HEK293 (cell line): Measurements from ENCODE around the gene DNM1L.

Experiments
- EGR2 ChIP-seq: fragments of 450-650 bp; formaldehyde crosslinking; IDR thresholded peaks from 2 replicates; pipeline ENCODE4 v1.5.1; 2016; ENCODE audit warnings: low read depth, missing biosample characterization, missing genetic modification characterization
- GFI1B ChIP-seq: fragments of 450-650 bp; formaldehyde crosslinking; IDR thresholded peaks from 2 replicates; pipeline ENCODE4 v1.5.1; 2016; ENCODE audit warnings: missing biosample characterization, missing genetic modification characterization
- MZF1 ChIP-seq: fragments of 450-650 bp; formaldehyde crosslinking; IDR thresholded peaks from 2 replicates; pipeline ENCODE4 v1.5.1; 2017; ENCODE audit warnings: missing biosample characterization, missing genetic modification characterization, borderline replicate concordance
- OSR2 ChIP-seq: fragments of 450-650 bp; formaldehyde crosslinking; IDR thresholded peaks from 2 replicates; pipeline ENCODE4 v1.5.1; 2016; ENCODE audit warnings: missing biosample characterization, missing genetic modification characterization
- ZIC2 ChIP-seq: fragments of 450-650 bp; formaldehyde crosslinking; IDR thresholded peaks from 2 replicates; pipeline ENCODE4 v1.5.1; 2016; ENCODE audit warnings: missing biosample characterization, missing genetic modification characterization
- ZNF221 ChIP-seq: fragments of 450-650 bp; formaldehyde crosslinking; IDR thresholded peaks from 2 replicates; pipeline ENCODE4 v1.5.1; 2017; ENCODE audit warnings: missing biosample characterization, missing genetic modification characterization, borderline replicate concordance
- ZNF311 ChIP-seq: fragments of 450-650 bp; formaldehyde crosslinking; IDR thresholded peaks from 2 replicates; pipeline ENCODE4 v1.5.1; 2017; ENCODE audit warnings: missing biosample characterization, missing genetic modification characterization, borderline replicate concordance
- ZNF530 ChIP-seq: fragments of 450-650 bp; formaldehyde crosslinking; IDR thresholded peaks from 2 replicates; pipeline ENCODE4 v1.5.1; 2016; ENCODE audit warnings: low read depth, missing biosample characterization, missing genetic modification characterization
- ZNF571 ChIP-seq: fragments of 450-650 bp; formaldehyde crosslinking; IDR thresholded peaks from 2 replicates; pipeline ENCODE4 v1.5.0; 2017; ENCODE audit warnings: missing biosample characterization, missing genetic modification characterization
- ZNF658 ChIP-seq: fragments of 450-650 bp; formaldehyde crosslinking; IDR thresholded peaks from 2 replicates; pipeline ENCODE4; 2016; ENCODE audit warnings: missing biosample characterization, missing genetic modification characterization
- TF ChIP-seq, protein P1 (sequence below): fragments of 450-650 bp; formaldehyde crosslinking; IDR thresholded peaks from 2 replicates; pipeline ENCODE4 v1.5.1; 2016; ENCODE audit warnings: missing biosample characterization, missing genetic modification characterization, borderline replicate concordance
- TF ChIP-seq, protein P2 (sequence below): fragments of 450-650 bp; formaldehyde crosslinking; IDR thresholded peaks from 2 replicates; pipeline ENCODE4 v1.5.1; 2017; ENCODE audit warnings: missing biosample characterization, missing genetic modification characterization
- TF ChIP-seq, protein P3 (sequence below): fragments of 450-650 bp; formaldehyde crosslinking; IDR thresholded peaks from 2 replicates; pipeline ENCODE4 v1.5.1; 2016; ENCODE audit warnings: missing biosample characterization, missing genetic modification characterization
- TF ChIP-seq, protein P4 (sequence below): fragments of 450-650 bp; formaldehyde crosslinking; IDR thresholded peaks from 2 replicates; pipeline ENCODE4 v1.5.1; 2016; ENCODE audit warnings: missing biosample characterization, missing genetic modification characterization
- TF ChIP-seq, protein P5 (sequence below): fragments of 450-650 bp; formaldehyde crosslinking; IDR thresholded peaks from 2 replicates; pipeline ENCODE4 v1.5.1; 2017; ENCODE audit warnings: missing biosample characterization, missing genetic modification characterization
- TF ChIP-seq, protein P6 (sequence below): fragments of 450-650 bp; formaldehyde crosslinking; IDR thresholded peaks from 2 replicates; pipeline ENCODE4 v1.5.1; 2016; ENCODE audit warnings: missing biosample characterization, missing genetic modification characterization, borderline replicate concordance
- TF ChIP-seq, protein P7 (sequence below): fragments of 450-650 bp; formaldehyde crosslinking; IDR thresholded peaks from 2 replicates; pipeline ENCODE4 v1.5.1; 2016; ENCODE audit warnings: missing biosample characterization, missing genetic modification characterization
- TF ChIP-seq, protein P8 (sequence below): fragments of 450-650 bp; formaldehyde crosslinking; IDR thresholded peaks from 2 replicates; pipeline ENCODE4 v1.5.1; 2016; ENCODE audit warnings: missing biosample characterization, missing genetic modification characterization

DNM1L gene

DNA sequence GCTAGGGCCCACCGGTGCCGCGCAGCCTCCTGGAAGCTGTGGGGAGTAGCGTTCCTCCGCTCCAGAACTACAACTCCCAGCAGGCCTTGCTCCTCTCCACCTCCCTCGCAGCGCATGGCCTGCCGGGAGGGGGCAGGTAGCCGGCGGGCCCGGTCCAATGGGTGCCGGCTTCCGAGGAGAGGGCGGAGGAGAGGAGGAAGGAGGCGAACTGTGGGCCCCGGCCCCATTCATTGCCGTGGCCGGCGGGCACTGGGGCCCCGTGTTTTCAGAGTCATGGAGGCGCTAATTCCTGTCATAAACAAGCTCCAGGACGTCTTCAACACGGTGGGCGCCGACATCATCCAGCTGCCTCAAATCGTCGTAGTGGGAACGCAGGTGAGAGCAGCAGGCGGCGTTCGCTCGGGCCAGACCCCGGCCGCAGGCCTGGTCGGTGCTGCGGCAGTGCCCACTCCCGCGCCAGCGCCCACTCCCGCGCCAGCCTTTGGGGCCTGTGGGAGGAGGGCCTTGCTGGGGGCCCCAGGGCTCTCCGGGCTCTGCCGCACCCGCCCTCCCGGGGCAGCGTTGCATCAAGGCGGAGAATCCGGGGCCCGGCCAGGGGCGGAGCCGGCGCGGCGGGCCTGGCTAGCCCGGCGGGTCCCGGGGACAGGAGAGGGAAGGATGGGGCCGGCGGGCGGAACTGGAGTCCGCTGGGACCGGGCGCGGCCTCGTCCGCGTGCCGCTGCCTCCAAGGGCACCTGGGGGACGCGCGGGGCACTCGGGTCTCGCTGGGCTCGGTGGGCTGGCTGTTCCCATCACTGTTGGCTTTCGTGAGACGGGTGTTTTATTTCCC lies at the start of gene DNM1L (continued):
- TF ChIP-seq, protein P1, sequence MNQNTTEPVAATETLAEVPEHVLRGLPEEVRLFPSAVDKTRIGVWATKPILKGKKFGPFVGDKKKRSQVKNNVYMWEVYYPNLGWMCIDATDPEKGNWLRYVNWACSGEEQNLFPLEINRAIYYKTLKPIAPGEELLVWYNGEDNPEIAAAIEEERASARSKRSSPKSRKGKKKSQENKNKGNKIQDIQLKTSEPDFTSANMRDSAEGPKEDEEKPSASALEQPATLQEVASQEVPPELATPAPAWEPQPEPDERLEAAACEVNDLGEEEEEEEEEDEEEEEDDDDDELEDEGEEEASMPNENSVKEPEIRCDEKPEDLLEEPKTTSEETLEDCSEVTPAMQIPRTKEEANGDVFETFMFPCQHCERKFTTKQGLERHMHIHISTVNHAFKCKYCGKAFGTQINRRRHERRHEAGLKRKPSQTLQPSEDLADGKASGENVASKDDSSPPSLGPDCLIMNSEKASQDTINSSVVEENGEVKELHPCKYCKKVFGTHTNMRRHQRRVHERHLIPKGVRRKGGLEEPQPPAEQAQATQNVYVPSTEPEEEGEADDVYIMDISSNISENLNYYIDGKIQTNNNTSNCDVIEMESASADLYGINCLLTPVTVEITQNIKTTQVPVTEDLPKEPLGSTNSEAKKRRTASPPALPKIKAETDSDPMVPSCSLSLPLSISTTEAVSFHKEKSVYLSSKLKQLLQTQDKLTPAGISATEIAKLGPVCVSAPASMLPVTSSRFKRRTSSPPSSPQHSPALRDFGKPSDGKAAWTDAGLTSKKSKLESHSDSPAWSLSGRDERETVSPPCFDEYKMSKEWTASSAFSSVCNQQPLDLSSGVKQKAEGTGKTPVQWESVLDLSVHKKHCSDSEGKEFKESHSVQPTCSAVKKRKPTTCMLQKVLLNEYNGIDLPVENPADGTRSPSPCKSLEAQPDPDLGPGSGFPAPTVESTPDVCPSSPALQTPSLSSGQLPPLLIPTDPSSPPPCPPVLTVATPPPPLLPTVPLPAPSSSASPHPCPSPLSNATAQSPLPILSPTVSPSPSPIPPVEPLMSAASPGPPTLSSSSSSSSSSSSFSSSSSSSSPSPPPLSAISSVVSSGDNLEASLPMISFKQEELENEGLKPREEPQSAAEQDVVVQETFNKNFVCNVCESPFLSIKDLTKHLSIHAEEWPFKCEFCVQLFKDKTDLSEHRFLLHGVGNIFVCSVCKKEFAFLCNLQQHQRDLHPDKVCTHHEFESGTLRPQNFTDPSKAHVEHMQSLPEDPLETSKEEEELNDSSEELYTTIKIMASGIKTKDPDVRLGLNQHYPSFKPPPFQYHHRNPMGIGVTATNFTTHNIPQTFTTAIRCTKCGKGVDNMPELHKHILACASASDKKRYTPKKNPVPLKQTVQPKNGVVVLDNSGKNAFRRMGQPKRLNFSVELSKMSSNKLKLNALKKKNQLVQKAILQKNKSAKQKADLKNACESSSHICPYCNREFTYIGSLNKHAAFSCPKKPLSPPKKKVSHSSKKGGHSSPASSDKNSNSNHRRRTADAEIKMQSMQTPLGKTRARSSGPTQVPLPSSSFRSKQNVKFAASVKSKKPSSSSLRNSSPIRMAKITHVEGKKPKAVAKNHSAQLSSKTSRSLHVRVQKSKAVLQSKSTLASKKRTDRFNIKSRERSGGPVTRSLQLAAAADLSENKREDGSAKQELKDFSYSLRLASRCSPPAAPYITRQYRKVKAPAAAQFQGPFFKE (tag by site-specific recombination), result no peak
- TF ChIP-seq ZNF658 (no peak), ZNF221 (tag by site-specific recombination) (no peak), ZNF530 (tag by site-specific recombination) (no peak), MZF1 (tag by site-specific recombination) (no peak), ZNF571 (tag by site-specific recombination) (no peak), ZNF311 (tag by site-specific recombination) (no peak), EGR2 (tag by site-specific recombination) (peak; percentile 95), OSR2 (tag by site-specific recombination) (peak; percentile 82), GFI1B (tag by site-specific recombination) (peak; percentile 43; the same call in 1 of the 2 replicates), ZIC2 (tag by site-specific recombination) (peak; percentile 74)
- TF ChIP-seq, protein P2, sequence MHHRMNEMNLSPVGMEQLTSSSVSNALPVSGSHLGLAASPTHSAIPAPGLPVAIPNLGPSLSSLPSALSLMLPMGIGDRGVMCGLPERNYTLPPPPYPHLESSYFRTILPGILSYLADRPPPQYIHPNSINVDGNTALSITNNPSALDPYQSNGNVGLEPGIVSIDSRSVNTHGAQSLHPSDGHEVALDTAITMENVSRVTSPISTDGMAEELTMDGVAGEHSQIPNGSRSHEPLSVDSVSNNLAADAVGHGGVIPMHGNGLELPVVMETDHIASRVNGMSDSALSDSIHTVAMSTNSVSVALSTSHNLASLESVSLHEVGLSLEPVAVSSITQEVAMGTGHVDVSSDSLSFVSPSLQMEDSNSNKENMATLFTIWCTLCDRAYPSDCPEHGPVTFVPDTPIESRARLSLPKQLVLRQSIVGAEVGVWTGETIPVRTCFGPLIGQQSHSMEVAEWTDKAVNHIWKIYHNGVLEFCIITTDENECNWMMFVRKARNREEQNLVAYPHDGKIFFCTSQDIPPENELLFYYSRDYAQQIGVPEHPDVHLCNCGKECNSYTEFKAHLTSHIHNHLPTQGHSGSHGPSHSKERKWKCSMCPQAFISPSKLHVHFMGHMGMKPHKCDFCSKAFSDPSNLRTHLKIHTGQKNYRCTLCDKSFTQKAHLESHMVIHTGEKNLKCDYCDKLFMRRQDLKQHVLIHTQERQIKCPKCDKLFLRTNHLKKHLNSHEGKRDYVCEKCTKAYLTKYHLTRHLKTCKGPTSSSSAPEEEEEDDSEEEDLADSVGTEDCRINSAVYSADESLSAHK, result 0 out of 2 replicates have a peak, but pooled peaks have one; percentile 28
- TF ChIP-seq, protein P3, sequence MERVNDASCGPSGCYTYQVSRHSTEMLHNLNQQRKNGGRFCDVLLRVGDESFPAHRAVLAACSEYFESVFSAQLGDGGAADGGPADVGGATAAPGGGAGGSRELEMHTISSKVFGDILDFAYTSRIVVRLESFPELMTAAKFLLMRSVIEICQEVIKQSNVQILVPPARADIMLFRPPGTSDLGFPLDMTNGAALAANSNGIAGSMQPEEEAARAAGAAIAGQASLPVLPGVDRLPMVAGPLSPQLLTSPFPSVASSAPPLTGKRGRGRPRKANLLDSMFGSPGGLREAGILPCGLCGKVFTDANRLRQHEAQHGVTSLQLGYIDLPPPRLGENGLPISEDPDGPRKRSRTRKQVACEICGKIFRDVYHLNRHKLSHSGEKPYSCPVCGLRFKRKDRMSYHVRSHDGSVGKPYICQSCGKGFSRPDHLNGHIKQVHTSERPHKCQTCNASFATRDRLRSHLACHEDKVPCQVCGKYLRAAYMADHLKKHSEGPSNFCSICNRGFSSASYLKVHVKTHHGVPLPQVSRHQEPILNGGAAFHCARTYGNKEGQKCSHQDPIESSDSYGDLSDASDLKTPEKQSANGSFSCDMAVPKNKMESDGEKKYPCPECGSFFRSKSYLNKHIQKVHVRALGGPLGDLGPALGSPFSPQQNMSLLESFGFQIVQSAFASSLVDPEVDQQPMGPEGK (tag by site-specific recombination), result peak; percentile 96
- TF ChIP-seq, protein P4, sequence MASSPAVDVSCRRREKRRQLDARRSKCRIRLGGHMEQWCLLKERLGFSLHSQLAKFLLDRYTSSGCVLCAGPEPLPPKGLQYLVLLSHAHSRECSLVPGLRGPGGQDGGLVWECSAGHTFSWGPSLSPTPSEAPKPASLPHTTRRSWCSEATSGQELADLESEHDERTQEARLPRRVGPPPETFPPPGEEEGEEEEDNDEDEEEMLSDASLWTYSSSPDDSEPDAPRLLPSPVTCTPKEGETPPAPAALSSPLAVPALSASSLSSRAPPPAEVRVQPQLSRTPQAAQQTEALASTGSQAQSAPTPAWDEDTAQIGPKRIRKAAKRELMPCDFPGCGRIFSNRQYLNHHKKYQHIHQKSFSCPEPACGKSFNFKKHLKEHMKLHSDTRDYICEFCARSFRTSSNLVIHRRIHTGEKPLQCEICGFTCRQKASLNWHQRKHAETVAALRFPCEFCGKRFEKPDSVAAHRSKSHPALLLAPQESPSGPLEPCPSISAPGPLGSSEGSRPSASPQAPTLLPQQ (tag by site-specific recombination), result peak; percentile 100
- TF ChIP-seq, protein P5, sequence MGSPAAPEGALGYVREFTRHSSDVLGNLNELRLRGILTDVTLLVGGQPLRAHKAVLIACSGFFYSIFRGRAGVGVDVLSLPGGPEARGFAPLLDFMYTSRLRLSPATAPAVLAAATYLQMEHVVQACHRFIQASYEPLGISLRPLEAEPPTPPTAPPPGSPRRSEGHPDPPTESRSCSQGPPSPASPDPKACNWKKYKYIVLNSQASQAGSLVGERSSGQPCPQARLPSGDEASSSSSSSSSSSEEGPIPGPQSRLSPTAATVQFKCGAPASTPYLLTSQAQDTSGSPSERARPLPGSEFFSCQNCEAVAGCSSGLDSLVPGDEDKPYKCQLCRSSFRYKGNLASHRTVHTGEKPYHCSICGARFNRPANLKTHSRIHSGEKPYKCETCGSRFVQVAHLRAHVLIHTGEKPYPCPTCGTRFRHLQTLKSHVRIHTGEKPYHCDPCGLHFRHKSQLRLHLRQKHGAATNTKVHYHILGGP (tag by site-specific recombination), result no peak
- TF ChIP-seq, protein P6, sequence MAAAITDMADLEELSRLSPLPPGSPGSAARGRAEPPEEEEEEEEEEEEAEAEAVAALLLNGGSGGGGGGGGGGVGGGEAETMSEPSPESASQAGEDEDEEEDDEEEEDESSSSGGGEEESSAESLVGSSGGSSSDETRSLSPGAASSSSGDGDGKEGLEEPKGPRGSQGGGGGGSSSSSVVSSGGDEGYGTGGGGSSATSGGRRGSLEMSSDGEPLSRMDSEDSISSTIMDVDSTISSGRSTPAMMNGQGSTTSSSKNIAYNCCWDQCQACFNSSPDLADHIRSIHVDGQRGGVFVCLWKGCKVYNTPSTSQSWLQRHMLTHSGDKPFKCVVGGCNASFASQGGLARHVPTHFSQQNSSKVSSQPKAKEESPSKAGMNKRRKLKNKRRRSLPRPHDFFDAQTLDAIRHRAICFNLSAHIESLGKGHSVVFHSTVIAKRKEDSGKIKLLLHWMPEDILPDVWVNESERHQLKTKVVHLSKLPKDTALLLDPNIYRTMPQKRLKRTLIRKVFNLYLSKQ, result no peak
- TF ChIP-seq, protein P7, sequence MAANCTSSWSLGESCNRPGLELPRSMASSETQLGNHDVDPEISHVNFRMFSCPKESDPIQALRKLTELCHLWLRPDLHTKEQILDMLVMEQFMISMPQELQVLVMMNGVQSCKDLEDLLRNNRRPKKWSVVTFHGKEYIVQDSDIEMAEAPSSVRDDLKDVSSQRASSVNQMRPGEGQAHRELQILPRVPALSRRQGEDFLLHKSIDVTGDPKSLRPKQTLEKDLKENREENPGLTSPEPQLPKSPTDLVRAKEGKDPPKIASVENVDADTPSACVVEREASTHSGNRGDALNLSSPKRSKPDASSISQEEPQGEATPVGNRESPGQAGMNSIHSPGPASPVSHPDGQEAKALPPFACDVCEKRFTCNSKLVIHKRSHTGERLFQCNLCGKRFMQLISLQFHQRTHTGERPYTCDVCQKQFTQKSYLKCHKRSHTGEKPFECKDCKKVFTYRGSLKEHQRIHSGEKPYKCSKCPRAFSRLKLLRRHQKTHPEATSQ (tag by site-specific recombination), result 0 out of 2 replicates have a peak, but pooled peaks have one; percentile 65
- TF ChIP-seq, protein P8, sequence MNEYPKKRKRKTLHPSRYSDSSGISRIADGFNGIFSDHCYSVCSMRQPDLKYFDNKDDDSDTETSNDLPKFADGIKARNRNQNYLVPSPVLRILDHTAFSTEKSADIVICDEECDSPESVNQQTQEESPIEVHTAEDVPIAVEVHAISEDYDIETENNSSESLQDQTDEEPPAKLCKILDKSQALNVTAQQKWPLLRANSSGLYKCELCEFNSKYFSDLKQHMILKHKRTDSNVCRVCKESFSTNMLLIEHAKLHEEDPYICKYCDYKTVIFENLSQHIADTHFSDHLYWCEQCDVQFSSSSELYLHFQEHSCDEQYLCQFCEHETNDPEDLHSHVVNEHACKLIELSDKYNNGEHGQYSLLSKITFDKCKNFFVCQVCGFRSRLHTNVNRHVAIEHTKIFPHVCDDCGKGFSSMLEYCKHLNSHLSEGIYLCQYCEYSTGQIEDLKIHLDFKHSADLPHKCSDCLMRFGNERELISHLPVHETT, result peak; percentile 64; the same call in 1 of the 2 replicates
